ENCODE data around the gene SACM1L. TPM values are rescaled to one million over a fixed set of nuclear protein-coding genes. Genes with fewer than 3 reads are reported as not detected.

SACM1L gene
- total RNA-seq, 1 donor from 2014 or later = 26.6 TPM

GRCh38 chr3:45763303-45763675, 74.1 kb downstream of the SACM1L start:
- TF ChIP-seq CTCF (IDR thresholded peaks at IDR 0.05; ENCODE audit: insufficient read depth, low read length, severe bottlenecking) = no peak
- FAIRE-seq (no peak), DNase-seq (ENCODE audit: low read depth) (no peak)
- Histone ChIP-seq H3K27me3 (ENCODE audit: control insufficient read depth, insufficient read depth, low read length) (no peaks in the 10 kb centered on the region), H3K36me3 (ENCODE audit: control insufficient read depth, insufficient read depth, low read length) (no peaks in the 10 kb centered on the region), H3K4me3 (ENCODE audit: low read depth, low read length) (no peak overlapping the region)

- Histone ChIP-seq H3K27me3 (ENCODE audit: control insufficient read depth, insufficient read depth, low read length) (peaks cover 4% of the 10 kb centered on the region), H3K36me3 (ENCODE audit: control insufficient read depth, insufficient read depth, low read length) (no peaks in the 10 kb centered on the region), H3K4me3 (ENCODE audit: low read depth, low read length) (no peak overlapping the region)
- FAIRE-seq = no peak
- TF ChIP-seq CTCF (IDR thresholded peaks at IDR 0.05; ENCODE audit: insufficient read depth, low read length, severe bottlenecking) = no peak
- no peak for DNase-seq (ENCODE audit: low read depth)
Measured at GRCh38 chr3:45765266-45765851, 76.2 kb downstream of the SACM1L start.

- no peak for FAIRE-seq
- Histone ChIP-seq H3K4me3 (ENCODE audit: low read depth, low read length) (no peak overlapping the region), H3K36me3 (ENCODE audit: control insufficient read depth, insufficient read depth, low read length) (no peaks in the 10 kb centered on the region), H3K27me3 (ENCODE audit: control insufficient read depth, insufficient read depth, low read length) (peaks cover 5% of the 10 kb centered on the region)
- no peak for DNase-seq (ENCODE audit: low read depth)
- TF ChIP-seq CTCF (IDR thresholded peaks at IDR 0.05; ENCODE audit: insufficient read depth, low read length, severe bottlenecking) = no peak
Measured at GRCh38 chr3:45765958-45766357, 76.8 kb downstream of the SACM1L start.

GRCh38 chr3:45771166-45771775, 82.1 kb downstream of the SACM1L start:
- no peak for DNase-seq (ENCODE audit: low read depth)
- no peak for TF ChIP-seq CTCF (IDR thresholded peaks at IDR 0.05; ENCODE audit: insufficient read depth, low read length, severe bottlenecking)
- Histone ChIP-seq H3K27me3 (ENCODE audit: control insufficient read depth, insufficient read depth, low read length) (peaks cover 14% of the 10 kb centered on the region), H3K4me3 (ENCODE audit: low read depth, low read length) (no peak overlapping the region), H3K36me3 (ENCODE audit: control insufficient read depth, insufficient read depth, low read length) (no peaks in the 10 kb centered on the region)
- FAIRE-seq = no peak

GRCh38 chr3:45771831-45772230, 82.6 kb downstream of the SACM1L start:
- Histone ChIP-seq H3K27me3 (ENCODE audit: control insufficient read depth, insufficient read depth, low read length) (peaks cover 16% of the 10 kb centered on the region), H3K36me3 (ENCODE audit: control insufficient read depth, insufficient read depth, low read length) (no peaks in the 10 kb centered on the region), H3K4me3 (ENCODE audit: low read depth, low read length) (no peak overlapping the region)
- TF ChIP-seq CTCF (IDR thresholded peaks at IDR 0.05; ENCODE audit: insufficient read depth, low read length, severe bottlenecking) = no peak
- DNase-seq (ENCODE audit: low read depth) (no peak), FAIRE-seq (no peak)
